ENCODE results near the gene CPNE7.

CPNE7 gene

GRCh38 chr16:89602952-89603590, 27.5 kb downstream of the CPNE7 start:
- DNase-seq (ENCODE audit: low read depth), result no peak

- DNase-seq (ENCODE audit: low read depth), result no peak
Measured at GRCh38 chr16:89604764-89605163, 29.2 kb downstream of the CPNE7 start.

GRCh38 chr16:89605186-89605970, 29.8 kb downstream of the CPNE7 start:
- DNase-seq (ENCODE audit: low read depth), result no peak

GRCh38 chr16:89606006-89606405, 30.4 kb downstream of the CPNE7 start:
- DNase-seq (ENCODE audit: low read depth), result no peak

- no peak for DNase-seq (ENCODE audit: low read depth)
Measured at GRCh38 chr16:89607453-89607852, 31.9 kb downstream of the CPNE7 start.

GRCh38 chr16:89607937-89608740, 32.6 kb downstream of the CPNE7 start:
- DNase-seq (ENCODE audit: low read depth), result no peak

- DNase-seq (ENCODE audit: low read depth), result no peak
Measured at GRCh38 chr16:89610108-89610453, 34.5 kb downstream of the CPNE7 start.

GRCh38 chr16:89612415-89613166, 37.0 kb downstream of the CPNE7 start:
- DNase-seq (ENCODE audit: low read depth), result no peak

- no peak for DNase-seq (ENCODE audit: low read depth)
Measured at GRCh38 chr16:89613231-89613953, 37.8 kb downstream of the CPNE7 start, which contains the start of gene DPEP1. Gene DPEP1 (plus strand): TSS chr16:89613642. CDS start chr16:89630411, 16,769 bp downstream.

- no peak for DNase-seq (ENCODE audit: low read depth)
Measured at GRCh38 chr16:89613954-89614459, 38.4 kb downstream of the CPNE7 start.

GRCh38 chr16:89615176-89615575, 39.6 kb downstream of the CPNE7 start:
- DNase-seq (ENCODE audit: low read depth), result no peak

- no peak for DNase-seq (ENCODE audit: low read depth)
Measured at GRCh38 chr16:89615596-89616090, 40.1 kb downstream of the CPNE7 start.

GRCh38 chr16:89616623-89617022, 41.1 kb downstream of the CPNE7 start:
- DNase-seq (ENCODE audit: low read depth), result no peak

GRCh38 chr16:89617036-89617435, 41.5 kb downstream of the CPNE7 start:
- DNase-seq (ENCODE audit: low read depth), result no peak

- no peak for DNase-seq (ENCODE audit: low read depth)
Measured at GRCh38 chr16:89618109-89618998, 42.8 kb downstream of the CPNE7 start.

- no peak for DNase-seq (ENCODE audit: low read depth)
Measured at GRCh38 chr16:89619840-89620239, 44.3 kb downstream of the CPNE7 start.

- no peak for DNase-seq (ENCODE audit: low read depth)
Measured at GRCh38 chr16:89620406-89620841, 44.9 kb downstream of the CPNE7 start.

- DNase-seq (ENCODE audit: low read depth), result no peak
Measured at GRCh38 chr16:89621136-89621697, 45.7 kb downstream of the CPNE7 start.

- DNase-seq (ENCODE audit: low read depth), result no peak
Measured at GRCh38 chr16:89621698-89622409, 46.3 kb downstream of the CPNE7 start.

Data from T follicular helper cell (primary cell).